Fibroblast of skin of left biceps (primary cell): ENCODE data around the gene ANKRD42.

Source experiments
- DNase-seq, 2 experiments: peaks; one replicate each; pipeline ENCODE4 v3.0.0-alpha.2; 2013; ENCODE audit warnings: low read depth in 2 of 2

The ANKRD42 gene

GRCh38 chr11:83193315-83194280 lies at the start of gene ANKRD42:
ANKRD42 (plus strand) TSS chr11:83193712; CDS start chr11:83194671, 959 bp downstream.
- DNase-seq = peak; percentile 78 to 82

- no peak for DNase-seq
These were observed 45.6 kb upstream of the ANKRD42 start for GRCh38 chr11:83147895-83148294.

GRCh38 chr11:83150450-83150849 lies 43.1 kb upstream of the ANKRD42 start:
- DNase-seq = no peak

DNA sequence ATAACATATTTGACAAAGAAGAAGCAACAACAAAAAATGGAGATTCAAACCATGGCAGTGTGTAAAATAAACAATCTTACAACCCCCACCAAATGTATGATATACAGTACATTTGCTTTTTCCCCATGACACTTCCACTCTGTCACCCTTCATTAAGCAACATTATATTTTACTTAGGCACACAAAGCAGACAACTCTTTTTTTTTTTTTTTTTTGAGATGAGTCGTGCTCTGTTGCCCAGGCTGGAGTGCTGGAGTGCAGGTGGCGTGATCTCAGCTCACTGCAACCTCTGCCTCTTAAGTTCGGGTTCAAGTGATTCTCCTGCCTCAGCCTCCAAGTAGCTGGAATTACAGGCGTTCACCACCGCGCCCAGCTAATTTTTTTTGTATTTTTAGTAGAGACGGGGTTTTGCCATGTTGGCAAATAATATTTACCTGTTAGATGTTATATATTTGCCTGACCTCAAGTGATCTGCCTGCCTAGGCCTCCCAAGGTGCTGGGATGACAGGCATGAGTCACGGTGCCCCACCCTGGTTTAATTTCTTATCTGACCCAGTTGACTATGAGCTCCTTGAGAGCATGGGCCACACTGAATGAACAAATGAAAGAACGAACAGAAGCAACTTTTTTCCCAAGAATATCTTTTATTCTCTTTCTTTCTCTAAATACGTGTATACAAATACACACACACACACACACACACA lies 42.1 kb upstream of the ANKRD42 start:
- DNase-seq = no peak

DNA sequence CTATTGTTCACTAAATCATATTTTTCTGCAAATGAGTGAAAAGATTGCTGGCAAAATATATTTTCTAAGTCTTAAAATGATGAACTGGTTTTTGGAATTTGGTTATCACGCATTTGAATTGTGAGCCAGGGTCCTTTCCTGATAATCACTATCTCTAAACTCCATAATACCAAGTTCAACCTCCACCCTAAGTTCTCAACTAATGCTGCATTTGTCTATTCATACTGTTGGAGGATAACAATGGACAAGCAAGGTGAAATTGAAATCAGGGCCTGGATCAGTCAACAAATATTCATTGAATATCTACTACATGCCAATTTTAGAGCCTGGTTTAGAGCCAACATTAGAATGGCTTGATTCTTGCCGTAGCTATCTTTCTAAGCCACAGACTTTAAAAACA lies 41.2 kb upstream of the ANKRD42 start:
- no peak for DNase-seq

DNA sequence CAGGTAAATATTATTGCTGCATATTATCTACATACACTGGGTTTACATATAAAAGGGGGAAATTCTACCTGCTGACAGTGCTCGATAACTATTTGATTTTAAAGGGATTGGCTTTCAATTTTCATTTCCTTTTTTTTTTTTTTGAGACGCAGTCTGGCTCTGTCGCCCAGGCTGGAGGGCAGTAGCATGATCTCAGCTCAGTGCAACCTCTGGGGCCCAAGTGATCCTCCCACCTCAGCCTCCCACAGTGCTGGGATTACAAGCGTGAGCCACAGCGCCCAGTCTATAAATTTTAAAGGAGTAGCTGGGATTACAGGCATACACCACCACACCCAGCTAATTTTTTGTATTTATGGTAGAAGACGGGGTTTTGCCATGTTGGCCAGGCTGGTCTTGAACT lies 39.7 kb upstream of the ANKRD42 start:
- no peak for DNase-seq

DNA sequence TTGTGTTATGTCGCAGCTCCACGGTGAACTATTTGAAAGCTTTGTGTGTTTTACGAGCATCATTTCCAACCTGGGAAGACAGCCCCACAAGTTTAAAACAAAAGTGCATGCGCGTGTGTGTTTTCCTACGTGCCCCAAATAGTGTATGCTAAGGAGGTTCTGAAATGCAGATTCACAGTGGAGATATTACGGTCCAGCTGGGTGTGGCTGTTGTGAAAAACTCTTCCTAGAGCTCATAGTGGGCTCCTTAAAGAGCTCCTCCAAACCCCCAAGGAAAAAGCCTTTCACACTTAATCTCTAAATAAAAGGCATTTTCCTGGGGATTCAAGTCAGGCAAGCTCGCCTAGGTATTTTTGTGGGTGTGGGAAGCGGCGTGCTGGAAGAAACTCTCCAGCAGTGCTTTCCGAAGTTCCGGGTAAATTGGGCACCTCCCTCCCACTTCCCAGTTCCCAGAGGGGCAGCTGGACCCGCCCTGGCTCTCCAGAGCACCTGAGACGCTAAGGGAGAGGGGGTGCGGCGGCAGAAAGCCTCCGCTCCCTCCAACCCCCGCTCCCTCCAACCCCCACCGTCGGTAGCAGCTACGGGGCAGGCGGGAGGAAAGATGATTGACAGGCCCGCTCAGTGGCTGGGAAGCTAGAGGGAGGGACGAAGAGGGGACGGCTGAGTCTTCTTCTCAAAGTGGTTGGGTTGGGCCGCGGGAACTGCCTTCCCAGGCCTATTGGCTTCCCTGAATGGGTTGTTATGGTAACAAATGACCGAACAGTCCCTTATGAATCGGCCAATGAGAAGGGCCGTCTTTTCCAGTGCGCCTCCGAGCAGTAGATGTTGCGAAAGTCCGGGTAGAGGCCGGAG lies 37.1 kb upstream of the ANKRD42 start:
- peak; percentile 100 for DNase-seq

- no peak for DNase-seq
These were observed 36.4 kb upstream of the ANKRD42 start, which contains the start of gene PCF11 for GRCh38 chr11:83156996-83157593. PCF11 (plus strand) TSS chr11:83157131; CDS start chr11:83157440, 309 bp downstream.

DNA sequence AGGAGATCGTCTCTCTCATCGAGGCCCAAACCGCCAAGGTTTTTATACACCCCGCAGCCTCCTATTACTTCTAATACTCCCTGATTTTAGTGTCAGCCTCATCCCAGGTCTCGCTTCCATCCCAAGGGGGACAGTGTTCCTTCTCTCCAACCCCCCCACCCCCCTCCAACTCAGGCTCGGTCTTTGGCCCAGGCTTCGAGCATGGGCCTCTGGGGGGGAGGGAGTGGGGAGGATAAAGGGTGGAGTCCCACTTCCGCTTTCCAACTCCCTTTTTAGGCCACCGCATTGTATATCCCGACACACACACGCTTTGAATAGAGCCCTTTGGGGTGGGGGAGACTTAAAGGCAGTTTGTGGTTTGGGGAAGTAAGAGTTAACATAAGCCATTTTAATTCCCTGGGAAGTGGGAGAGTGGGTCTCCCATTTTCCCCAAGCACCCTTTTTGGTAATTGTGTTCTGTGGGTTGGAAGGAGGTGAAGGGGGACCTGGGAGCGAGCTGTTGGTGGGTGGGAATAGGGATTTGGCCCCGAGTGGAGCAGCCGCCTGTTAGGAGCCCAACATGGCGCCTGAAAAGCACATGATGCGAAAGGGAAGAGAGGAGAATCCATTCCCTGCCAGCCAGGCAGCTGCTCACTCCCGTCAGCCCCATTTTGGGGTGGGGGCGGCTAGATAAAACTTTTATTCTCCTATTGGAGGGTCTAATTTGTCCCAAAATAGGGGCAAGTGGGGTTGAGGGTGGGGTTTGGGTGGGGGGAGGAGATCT lies 35.7 kb upstream of the ANKRD42 start:
- no peak for DNase-seq

DNA sequence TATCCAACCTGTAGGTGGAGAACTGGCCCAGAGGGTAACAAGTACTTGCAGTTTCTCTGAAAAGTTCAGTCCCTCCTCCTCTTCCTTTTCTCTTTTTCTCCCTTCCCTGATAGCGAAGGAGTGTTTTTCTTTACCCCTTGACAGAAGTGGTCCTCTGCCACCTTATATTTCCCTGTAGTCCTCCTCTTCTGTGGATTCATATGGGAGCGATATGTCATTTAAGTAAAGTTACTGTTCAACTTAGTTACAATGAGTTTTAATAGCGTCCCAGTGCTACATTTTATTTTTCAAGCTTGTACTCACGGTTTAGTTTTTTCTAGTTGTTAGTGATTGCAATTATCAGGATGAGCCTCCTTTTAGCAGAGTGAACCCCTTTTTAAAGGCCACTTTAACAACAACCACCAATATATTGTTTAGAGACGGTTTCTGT lies 35.1 kb upstream of the ANKRD42 start:
- DNase-seq = no peak

DNA sequence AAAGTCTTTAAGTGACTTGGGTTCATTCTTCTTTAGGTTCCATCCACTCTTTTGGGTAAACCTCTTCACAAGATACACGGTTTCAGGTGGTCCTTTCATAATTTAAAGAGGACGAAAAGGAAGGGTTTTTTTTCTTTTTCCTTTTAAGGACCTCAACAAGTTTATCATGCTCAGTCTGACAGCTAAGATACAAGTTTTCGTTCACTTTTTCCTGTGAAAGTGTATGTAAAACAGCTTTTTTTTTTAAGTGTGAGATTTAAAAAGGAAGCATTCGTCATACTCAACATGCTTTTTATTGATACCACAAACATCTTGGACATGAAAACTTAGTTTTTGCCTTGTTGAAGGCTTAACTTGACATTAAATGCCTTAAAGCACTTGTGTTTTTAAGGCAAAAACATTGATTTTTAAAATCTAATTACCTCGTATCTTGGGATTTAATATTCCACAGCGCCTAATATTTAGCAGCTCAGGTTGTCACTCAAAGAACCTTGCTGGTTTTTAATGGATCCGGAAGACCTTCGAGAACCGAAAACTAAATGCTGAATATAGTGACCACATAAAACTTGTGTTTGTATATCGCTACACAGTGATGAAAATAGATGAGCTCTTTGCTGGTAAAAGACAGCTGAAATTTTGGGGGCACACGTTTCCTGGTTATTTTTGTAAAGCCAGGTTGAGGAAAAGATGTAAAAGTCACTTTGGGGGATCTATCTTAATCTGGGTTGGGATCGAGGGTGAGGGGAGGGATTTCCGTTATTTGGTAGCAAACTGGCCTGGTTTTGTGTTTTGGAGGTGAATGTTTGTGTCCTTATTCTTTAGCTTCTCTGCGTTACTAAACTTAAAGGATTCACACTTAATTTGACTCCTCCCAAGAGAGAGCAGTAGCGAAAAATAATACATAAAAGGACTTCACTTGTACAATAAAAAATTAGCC lies 34.3 kb upstream of the ANKRD42 start:
- DNase-seq = no peak

DNA sequence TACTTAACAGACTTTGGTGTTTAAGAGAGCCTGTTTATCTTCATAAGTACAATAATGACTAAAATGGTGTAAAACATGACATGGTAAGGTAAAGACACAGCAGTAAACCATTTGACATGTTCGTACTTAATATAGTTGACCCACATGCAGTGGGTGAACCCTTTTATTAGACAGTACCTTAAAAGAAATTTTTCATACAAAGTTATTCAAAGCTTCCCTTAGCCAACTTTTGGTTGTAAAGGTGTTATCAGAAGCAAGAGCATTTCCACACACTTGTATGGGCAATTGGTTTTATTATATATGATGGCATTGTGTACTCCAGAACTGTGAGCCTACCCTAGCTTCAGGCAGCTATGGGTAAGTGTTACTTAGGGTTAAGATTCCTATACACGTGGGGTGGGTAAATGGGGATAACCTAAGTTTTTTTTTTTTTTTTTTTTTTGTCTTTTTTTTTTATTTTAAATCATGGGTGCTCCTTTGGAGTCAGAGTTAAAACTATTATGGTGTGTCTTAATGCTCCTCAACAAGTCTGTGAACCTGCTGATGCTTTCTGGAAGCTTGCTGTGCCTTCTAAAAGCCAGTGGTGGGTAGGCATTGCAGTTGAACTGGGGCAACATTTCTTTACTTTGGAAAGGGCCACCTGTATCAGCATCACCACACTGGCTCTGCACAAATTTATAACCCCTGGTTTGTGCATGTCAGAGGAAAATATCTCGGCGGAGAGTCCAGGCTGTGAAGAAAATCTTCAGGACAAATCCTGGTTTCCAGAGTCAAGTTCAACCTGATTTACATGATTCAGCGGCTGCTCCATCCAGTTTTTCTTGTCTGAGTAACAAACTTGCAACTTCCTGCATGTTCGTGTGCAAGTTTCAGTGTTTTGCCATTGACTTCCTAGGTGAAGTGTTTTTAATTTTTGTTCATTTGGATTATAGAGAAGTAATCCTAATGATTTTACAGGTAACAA lies 33.3 kb upstream of the ANKRD42 start:
- DNase-seq = no peak

DNA sequence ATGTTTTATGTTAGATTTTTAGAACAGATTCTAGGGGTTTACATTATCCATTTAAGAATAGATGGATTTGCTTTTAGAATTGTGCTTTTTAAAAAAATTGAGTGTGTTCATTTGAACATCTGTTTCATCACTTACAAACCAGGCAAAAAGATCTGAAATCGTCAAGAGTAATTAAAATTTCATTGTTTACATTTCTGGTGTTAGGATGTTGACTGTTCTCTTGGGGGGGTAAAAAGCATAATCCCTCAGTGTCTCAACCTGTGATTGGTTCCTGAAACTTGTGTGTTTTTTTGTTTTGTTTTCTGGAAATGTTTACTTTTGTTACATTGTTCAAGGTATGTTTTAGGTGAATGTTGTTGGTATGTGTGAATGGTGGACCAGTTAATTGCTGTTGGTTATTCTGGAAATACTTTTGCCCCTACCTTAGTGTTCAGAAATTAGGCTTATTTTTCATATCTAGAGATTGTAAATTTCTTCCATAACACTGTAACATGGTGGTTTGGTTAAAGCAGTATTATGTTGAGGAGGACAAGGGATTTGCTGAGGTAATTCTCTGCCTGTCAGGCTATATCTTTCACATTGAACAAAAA lies 31.8 kb upstream of the ANKRD42 start:
- no peak for DNase-seq

DNA sequence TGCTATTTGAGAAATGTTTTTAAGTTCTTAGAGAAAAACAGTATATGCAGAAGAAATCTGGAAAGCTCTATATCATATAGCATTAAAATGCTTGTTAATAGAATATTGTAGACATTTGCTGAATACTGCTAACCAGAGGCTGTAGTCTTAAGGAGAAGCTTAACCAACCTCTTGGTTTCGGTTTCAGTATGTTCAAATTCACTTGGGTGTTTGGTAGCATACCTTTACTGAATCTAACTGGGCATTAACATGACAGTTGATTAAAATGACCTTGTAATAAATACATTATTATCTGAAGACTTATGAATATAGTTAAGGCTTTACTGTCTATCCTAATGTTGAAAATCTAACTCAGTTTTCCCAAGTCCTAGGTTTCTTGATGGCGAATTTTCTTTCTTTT lies 31.1 kb upstream of the ANKRD42 start:
- DNase-seq = no peak

GRCh38 chr11:83166193-83166866 lies 27.2 kb upstream of the ANKRD42 start:
- DNase-seq = no peak

- DNase-seq = no peak
These were observed 24.8 kb upstream of the ANKRD42 start for GRCh38 chr11:83168756-83169155.

GRCh38 chr11:83170865-83171264 lies 22.6 kb upstream of the ANKRD42 start:
- no peak for DNase-seq
